ENCODE results near the gene PCDHB9. TPM values are rescaled to one million over a fixed set of nuclear protein-coding genes. Genes with fewer than 3 reads are reported as not detected.
"Not testable (repeated sequence)": the region's sequence is repeated elsewhere in the genome, so short reads cannot be mapped to it uniquely, and the experiment has no call there.

Gene PCDHB9
- total RNA-seq (2014; rRNA removed; shearing (Covaris generic)) = 0.63 and 0.78 TPM in 2 replicates
- polyA plus RNA-seq (2016; fragmentation: Nextera tagmentation; extraction: Ambion mirVana) = 0.27 and 0.45 TPM in 2 replicates
- long read RNA-seq = 0 reads

- H3K4me3 ChIP-seq = no peak within 1 kb of the TSS
Observed at GRCh38 chr5:141186897-141187512, at the start of gene PCDHB9. TSS of gene PCDHB9 (plus strand) at chr5:141187161. CDS start at chr5:141187319, 158 bp downstream.

GRCh38 chr5:141137346-141137745 is 49.6 kb upstream of the PCDHB9 start:
- H4K20me1 ChIP-seq (replicated peaks; ENCODE audit: insufficient read depth); H3K27me3 Mint-ChIP-seq (ENCODE audit: insufficient read depth, low read depth, poor library complexity); H3K4me1 ChIP-seq (ENCODE audit: insufficient read depth); H3K36me3 ChIP-seq (ENCODE audit: insufficient read depth); H3K4me1 Mint-ChIP-seq; H2AFZ ChIP-seq; DNase-seq (ENCODE audit: low spot score); ATAC-seq; H3K27ac ChIP-seq (ENCODE audit: low read depth); H3K9me2 ChIP-seq (ENCODE audit: insufficient read depth); H3K4me3 ChIP-seq; H3F3A ChIP-seq (replicated peaks; ENCODE audit: low read depth); H3K27ac Mint-ChIP-seq; H3K27me3 ChIP-seq (ENCODE audit: insufficient read depth); H3K4me3 Mint-ChIP-seq; H3K4me2 ChIP-seq: not testable (repeated sequence)
- H3K9me3 Mint-ChIP-seq = peaks cover 54% of the 10 kb centered on the region
- H3K36me3 Mint-ChIP-seq (ENCODE audit: low read depth) = peaks cover 55% of the 10 kb centered on the region
- H3K79me2 ChIP-seq (replicated peaks; ENCODE audit: insufficient read depth) = peaks cover 24% of the 10 kb centered on the region

More at GRCh38 chr5:141186897-141187512, at the start of gene PCDHB9:
- H3K4me1 ChIP-seq (ENCODE audit: insufficient read depth) = no peaks in the 10 kb centered on the region
- no peak within 1 kb of the TSS for H3K27ac ChIP-seq (ENCODE audit: low read depth)
- no peaks in the 10 kb centered on the region for H3F3A ChIP-seq (replicated peaks; ENCODE audit: low read depth)
- Mint-ChIP-seq H3K4me3 (peak within 1 kb of the TSS; percentile 36), H3K36me3 (ENCODE audit: low read depth) (peaks cover 25% of the 10 kb centered on the region), H3K9me3 (peaks cover 34% of the 10 kb centered on the region), H3K27me3 (ENCODE audit: insufficient read depth, low read depth, poor library complexity) (no peaks in the 10 kb centered on the region), H3K27ac (no peak within 1 kb of the TSS), H3K4me1 (peaks cover 12% of the 10 kb centered on the region)
- TF ChIP-seq CREB1 (CRISPR knock-in tag; IDR thresholded peaks at IDR 0.05; ENCODE audit: low read depth) (no peak), CTCF (conservative IDR thresholded peaks at IDR 0.05; ENCODE audit: low read depth in 2 of 2) (peak; percentile 85 to 99)
- no peaks in the 10 kb centered on the region for H3K27me3 ChIP-seq (ENCODE audit: insufficient read depth)
- H3K79me2 ChIP-seq (replicated peaks; ENCODE audit: insufficient read depth) = no peaks in the 10 kb centered on the region
- H3K36me3 ChIP-seq (ENCODE audit: insufficient read depth) = no peaks in the 10 kb centered on the region
- no peaks in the 10 kb centered on the region for H3K9me2 ChIP-seq (ENCODE audit: insufficient read depth)
- DNase-seq (ENCODE audit: low spot score) (peak; percentile 86), ATAC-seq (peak; percentile 77)
- no peaks in the 10 kb centered on the region for H4K20me1 ChIP-seq (replicated peaks; ENCODE audit: insufficient read depth)
- 0 out of 2 replicates have a peak within 1 kb of the TSS, but pooled peaks have one; percentile 40 for H2AFZ ChIP-seq
- no peak within 1 kb of the TSS for H3K4me2 ChIP-seq

GRCh38 chr5:141149812-141150211 is 37.1 kb upstream of the PCDHB9 start, which contains the start of gene PCDHB6:
TSS of gene PCDHB6 (plus strand) at chr5:141150057. CDS start at chr5:141150258, 201 bp downstream.
- no peak within 1 kb of the TSS for H3K4me3 Mint-ChIP-seq
- H3K27ac Mint-ChIP-seq = no peak within 1 kb of the TSS
- H4K20me1 ChIP-seq (replicated peaks; ENCODE audit: insufficient read depth) = no peaks in the 10 kb centered on the region; the same call in 1 of the 2 replicates
- H3K36me3 ChIP-seq (ENCODE audit: insufficient read depth) = no peaks in the 10 kb centered on the region
- H3K4me1 Mint-ChIP-seq = no peaks in the 10 kb centered on the region
- peaks cover 23% of the 10 kb centered on the region for H3K9me3 Mint-ChIP-seq
- peak; percentile 68 for DNase-seq (ENCODE audit: low spot score)
- H3K27ac ChIP-seq (ENCODE audit: low read depth) = no peak within 1 kb of the TSS
- peaks cover 2% of the 10 kb centered on the region for H3K27me3 Mint-ChIP-seq (ENCODE audit: insufficient read depth, low read depth, poor library complexity)
- H3K79me2 ChIP-seq (replicated peaks; ENCODE audit: insufficient read depth) = no peaks in the 10 kb centered on the region
- H3F3A ChIP-seq (replicated peaks; ENCODE audit: low read depth) = no peaks in the 10 kb centered on the region
- peaks cover 22% of the 10 kb centered on the region for H3K36me3 Mint-ChIP-seq (ENCODE audit: low read depth)
- H3K9me2 ChIP-seq (ENCODE audit: insufficient read depth) = no peaks in the 10 kb centered on the region
- no peak within 1 kb of the TSS for H3K4me3 ChIP-seq
- no peak for ATAC-seq
- H2AFZ ChIP-seq = no peak within 1 kb of the TSS
- no peak within 1 kb of the TSS for H3K4me2 ChIP-seq
- no peaks in the 10 kb centered on the region for H3K4me1 ChIP-seq (ENCODE audit: insufficient read depth)
- H3K27me3 ChIP-seq (ENCODE audit: insufficient read depth) = no peaks in the 10 kb centered on the region
- TF ChIP-seq CTCF (conservative IDR thresholded peaks at IDR 0.05; ENCODE audit: low read depth in 2 of 2) = peak; percentile 52 to 57
- no peak for TF ChIP-seq NANOG (IDR thresholded peaks at IDR 0.05; ENCODE audit: borderline replicate concordance)
- no peak for TF ChIP-seq JUNB (IDR thresholded peaks at IDR 0.05; ENCODE audit: unreplicated experiment)
- TF ChIP-seq STAT1 (IDR thresholded peaks at IDR 0.05; ENCODE audit: unreplicated experiment) = no peak
- TF ChIP-seq EZH2phosphoT487 (IDR thresholded peaks at IDR 0.05; ENCODE audit: unreplicated experiment) = no peak

Measured in GM23338 (cell line).